Spleen (tissue), 11 donors: ENCODE results near the gene ARID3A. TPM values are rescaled to one million over a fixed set of nuclear protein-coding genes. Genes with fewer than 3 reads are reported as not detected.

Experiments used
- DNase-seq: peaks from one replicate; pipeline ENCODE4 v3.0.0-alpha.2; 2020
- H3K27ac ChIP-seq, 8 donors: fragments of 200-600 bp; sonication (generic) in 7 of 8; 1 replicate in 4 of 8; 2 replicates in 4 of 8; pipeline versions ENCODE4 v1.5.0 to v1.8.0; 2016 to 2021; ENCODE audit warnings: inconsistent platforms in 4 of 8, mild to moderate bottlenecking in 4 of 8, moderate library complexity in 1 of 8
- H3K27me3 ChIP-seq, 7 donors: fragments of 200-600 bp; sonication (generic) in 6 of 7; replicated peaks in 1 of 7; 1 replicate in 4 of 7; 2 replicates in 3 of 7; pipeline versions ENCODE4 v1.5.0 to v1.8.0; 2016 to 2021; ENCODE audit warnings: inconsistent platforms in 3 of 7, mild to moderate bottlenecking in 1 of 7
- H3K36me3 ChIP-seq, 6 donors: fragments of 200-600 bp; sonication (generic) in 5 of 6; 1 replicate in 4 of 6; 2 replicates in 2 of 6; pipeline versions ENCODE4 v1.5.0 to v1.8.0; 2016 to 2021; ENCODE audit warnings: inconsistent platforms in 2 of 6
- H3K4me1 ChIP-seq, 6 donors: fragments of 200-600 bp; sonication (generic) in 5 of 6; 1 replicate in 3 of 6; 2 replicates in 3 of 6; pipeline versions ENCODE4 v1.5.0 to v1.8.0; 2016 to 2021; ENCODE audit warnings: inconsistent platforms in 3 of 6
- H3K4me3 ChIP-seq, 8 donors: fragments of 200-600 bp; sonication (generic) in 7 of 8; 1 replicate in 4 of 8; 2 replicates in 4 of 8; pipeline versions ENCODE4 v1.5.0 to v1.8.0; 2016 to 2021; ENCODE audit warnings: inconsistent platforms in 4 of 8, mild to moderate bottlenecking in 4 of 8, moderate library complexity in 2 of 8
- H3K9me3 ChIP-seq, 8 donors: fragments of 200-600 bp; sonication (generic) in 7 of 8; 1 replicate in 4 of 8; 2 replicates in 4 of 8; pipeline versions ENCODE4 v1.5.0 to v1.8.0; 2016 to 2021; ENCODE audit warnings: inconsistent platforms in 4 of 8
- POLR2A ChIP-seq, 3 donors: fragments of 450-650 bp; IDR thresholded peaks; one replicate each; pipeline ENCODE4 v1.5.1; 2017; ENCODE audit warnings: antibody characterized with exemption in 3 of 3, mild to moderate bottlenecking in 1 of 3
- POLR2AphosphoS5 ChIP-seq, 3 donors: sonication (generic); formaldehyde crosslinking; IDR thresholded peaks; one replicate each; pipeline ENCODE4 v1.5.1; 2017; ENCODE audit warnings: antibody characterized with exemption in 3 of 3
- WGBS, 5 donors: extraction: QIAGEN DNeasy Blood & Tissue Kit in 3 of 5; methylation state at CpG; one replicate each; pipeline versions ENCODE4 v1.1.5 to v1.1.7; 2013 to 2018; 5-methylcytosine and 5-hydroxymethylcytosine counted together
- intact Hi-C: fragments of 100-400 bp; cut with DNase I; formaldehyde crosslinking; loops from one replicate; pipeline ENCODE4 v1.15.0; 2023; ENCODE audit warnings: low total_unique reads
- polyA plus RNA-seq, 3 donors: library from polyadenylated mRNA; stranded (reverse); fragments of 200-250 nt; gene quantifications; one replicate each; pipeline ENCODE4 v1.2.1, GENCODE V29; 2013
- total RNA-seq, 7 donors: library from RNA; depleted of rRNA in 3 of 7; stranded (reverse); fragments of >200 nt in 3 of 7; fragmentation: NEBNext Ultra II Directional in 4 of 7; extraction: Animal tissue kit (Norgen Biotek cat#: 25700) in 4 of 7; gene quantifications; one replicate each; pipeline versions ENCODE4 v1.1.0 to v1.2.1, GENCODE V29; 2016 to 2021
- TF ChIP-seq, protein P1 (sequence below), 11 experiments: fragments of 200-600 bp in 7 of 11; fragments of 450-650 bp in 4 of 11; sonication (generic) in 4 of 11; IDR thresholded peaks in 8 of 11; conservative IDR thresholded peaks in 3 of 11; 1 replicate in 7 of 11; 2 replicates in 4 of 11; pipeline versions ENCODE4 v1.4.0 to v1.8.0; 2016 to 2021; ENCODE audit warnings: antibody characterized with exemption in 11 of 11, inconsistent platforms in 4 of 11, mild to moderate bottlenecking in 1 of 11
- donor health status: healthy with polysubstance abuse.
- donor health status: DM: no; HTN: no; CAD: no; lungs with moderate emphysema.
- donor health status: DM: no; HTN: no; CAD: no.
- donor health status: Bipolar disorder and iron deficiency.
- donor health status: healthy.
- donor health status: DM: no; HTN: no; CAD: no.
- donor health status: DM: yes; HTN: yes; CAD: no.

ARID3A gene
- total and polyA plus RNA-seq, 10 donors, result 2.5 to 42.5 (median 17.7) TPM

DNA sequence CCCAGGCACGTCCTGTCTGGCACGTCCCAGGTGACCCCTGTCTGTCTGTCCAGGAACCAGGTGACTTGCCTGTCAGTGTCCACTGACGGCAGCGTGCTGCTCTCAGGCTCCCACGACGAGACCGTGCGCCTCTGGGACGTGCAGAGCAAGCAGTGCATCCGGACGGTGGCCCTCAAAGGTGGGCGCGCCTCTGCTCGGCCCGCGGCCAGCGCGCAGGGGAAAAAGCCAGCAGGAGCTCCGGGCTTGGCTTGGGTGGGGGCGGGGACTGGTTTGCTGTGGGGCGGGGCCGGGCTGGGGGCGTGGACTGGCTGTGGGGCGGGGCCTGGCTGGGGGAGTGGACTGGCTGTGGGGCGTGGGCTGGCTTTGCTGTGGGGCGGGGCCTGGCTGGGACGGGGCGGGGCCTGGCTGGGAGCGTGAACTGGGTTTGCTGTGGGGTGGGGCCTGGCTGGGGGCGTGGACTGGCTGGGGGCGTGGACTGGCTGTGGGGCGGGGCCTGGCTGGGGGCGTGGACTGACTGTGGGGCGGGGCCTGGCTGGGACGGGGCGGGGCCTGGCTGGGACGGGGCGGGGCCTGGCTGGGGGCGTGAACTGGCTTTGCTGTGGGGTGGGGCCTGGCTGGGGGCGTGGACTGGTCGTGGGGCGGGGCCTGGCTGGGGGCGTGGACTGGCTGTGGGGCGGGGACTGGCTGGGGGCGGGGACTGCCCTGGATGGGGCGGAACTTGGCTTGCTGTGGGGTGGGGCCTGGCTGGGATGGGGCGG, 65.5 kb downstream of the ARID3A start:
- TF ChIP-seq POLR2A (IDR thresholded peaks at IDR 0.05) (no peak), POLR2AphosphoS5 (IDR thresholded peaks at IDR 0.05) (no peak)
- TF ChIP-seq, protein P1, sequence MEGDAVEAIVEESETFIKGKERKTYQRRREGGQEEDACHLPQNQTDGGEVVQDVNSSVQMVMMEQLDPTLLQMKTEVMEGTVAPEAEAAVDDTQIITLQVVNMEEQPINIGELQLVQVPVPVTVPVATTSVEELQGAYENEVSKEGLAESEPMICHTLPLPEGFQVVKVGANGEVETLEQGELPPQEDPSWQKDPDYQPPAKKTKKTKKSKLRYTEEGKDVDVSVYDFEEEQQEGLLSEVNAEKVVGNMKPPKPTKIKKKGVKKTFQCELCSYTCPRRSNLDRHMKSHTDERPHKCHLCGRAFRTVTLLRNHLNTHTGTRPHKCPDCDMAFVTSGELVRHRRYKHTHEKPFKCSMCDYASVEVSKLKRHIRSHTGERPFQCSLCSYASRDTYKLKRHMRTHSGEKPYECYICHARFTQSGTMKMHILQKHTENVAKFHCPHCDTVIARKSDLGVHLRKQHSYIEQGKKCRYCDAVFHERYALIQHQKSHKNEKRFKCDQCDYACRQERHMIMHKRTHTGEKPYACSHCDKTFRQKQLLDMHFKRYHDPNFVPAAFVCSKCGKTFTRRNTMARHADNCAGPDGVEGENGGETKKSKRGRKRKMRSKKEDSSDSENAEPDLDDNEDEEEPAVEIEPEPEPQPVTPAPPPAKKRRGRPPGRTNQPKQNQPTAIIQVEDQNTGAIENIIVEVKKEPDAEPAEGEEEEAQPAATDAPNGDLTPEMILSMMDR (IDR thresholded peaks at IDR 0.05 in 8 of 11, conservative IDR thresholded peaks at IDR 0.05 in 3 of 11), result no peak
- H3K4me3 ChIP-seq, result no peak overlapping the region
- intact Hi-C loops, result no loop called here
- WGBS, 5 donors, result 69 to 91% (median 88%) methylated on average over 1 to 42 of the region's 47 CpGs
- no peak for DNase-seq
- H3K36me3 ChIP-seq, result peaks cover 0 to 88% (median 56%) of the 10 kb centered on the region in 6 donors
- H3K4me1 ChIP-seq, result peaks cover 0 to 17% (median 7%) of the 10 kb centered on the region in 6 donors
- no peak overlapping the region for H3K27ac ChIP-seq
- peaks cover 0 to 21% (median 12%) of the 10 kb centered on the region in 7 donors for H3K27me3 ChIP-seq
- no peaks in the 10 kb centered on the region for H3K9me3 ChIP-seq

DNA sequence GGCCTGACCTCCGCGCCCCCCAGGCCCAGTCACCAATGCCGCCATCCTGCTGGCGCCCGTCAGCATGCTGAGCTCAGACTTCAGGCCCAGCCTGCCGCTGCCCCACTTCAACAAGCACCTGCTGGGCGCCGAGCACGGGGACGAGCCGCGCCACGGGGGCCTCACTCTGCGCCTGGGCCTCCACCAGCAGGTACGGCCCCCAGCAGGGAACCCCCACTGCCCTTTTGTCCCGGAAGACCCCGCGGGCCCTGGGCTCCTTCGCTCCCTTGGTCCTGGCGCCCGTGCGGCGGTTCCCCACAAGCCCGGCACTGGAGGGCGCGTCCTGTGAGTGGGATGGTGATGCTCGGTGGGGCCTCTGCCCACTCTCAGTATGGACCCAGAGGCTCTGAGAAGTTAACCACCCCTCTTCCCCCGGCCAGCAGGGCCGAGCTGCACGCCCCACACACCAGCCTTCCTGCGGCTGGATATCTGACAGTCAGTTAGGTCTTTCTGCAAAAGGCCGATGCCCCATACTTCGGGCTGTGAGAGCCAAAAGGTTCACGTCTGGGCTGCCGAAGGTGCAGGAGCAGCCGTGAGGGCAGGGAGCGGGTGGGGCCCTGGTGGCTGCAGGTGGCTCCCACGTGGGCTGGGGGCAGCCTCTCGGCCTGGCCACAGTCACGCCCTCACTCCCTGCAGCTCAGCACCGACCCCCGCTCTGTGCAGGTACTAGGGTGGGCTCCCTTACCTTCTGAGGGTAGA, 66.3 kb downstream of the ARID3A start:
- H3K36me3 ChIP-seq, result peaks cover 0 to 80% (median 52%) of the 10 kb centered on the region in 6 donors
- intact Hi-C loops, result no loop called here

DNA sequence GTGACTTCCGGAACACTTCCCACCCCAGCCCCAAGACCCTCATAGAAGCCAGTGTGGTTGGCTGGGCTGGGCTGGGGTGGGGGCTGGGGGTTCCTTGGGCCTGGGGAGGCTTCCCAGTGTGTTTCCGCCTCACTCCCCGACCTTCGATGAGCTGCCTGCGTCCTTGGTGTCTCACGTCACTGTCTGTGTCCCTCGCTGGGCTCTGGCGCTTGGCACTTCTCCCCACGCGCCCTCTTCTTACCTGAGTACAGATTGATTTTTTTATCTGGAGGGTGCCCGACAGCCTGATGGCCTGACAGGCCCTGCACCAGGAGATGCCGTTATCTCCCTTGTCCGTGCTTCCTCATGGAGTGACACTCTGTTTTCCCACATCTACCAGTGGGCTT, 66.8 kb downstream of the ARID3A start:
- TF ChIP-seq, protein P1 (IDR thresholded peaks at IDR 0.05 in 8 of 11, conservative IDR thresholded peaks at IDR 0.05 in 3 of 11), result no peak
- TF ChIP-seq POLR2A (IDR thresholded peaks at IDR 0.05) (no peak), POLR2AphosphoS5 (IDR thresholded peaks at IDR 0.05) (no peak)
- DNase-seq, result no peak
- Histone ChIP-seq H3K36me3 (peaks cover 0 to 75% (median 50%) of the 10 kb centered on the region in 6 donors), H3K27me3 (peaks cover 0 to 34% (median 24%) of the 10 kb centered on the region in 7 donors), H3K4me1 (peaks cover 0 to 21% (median 13%) of the 10 kb centered on the region in 6 donors), H3K27ac (no peak overlapping the region), H3K4me3 (no peak overlapping the region), H3K9me3 (no peaks in the 10 kb centered on the region)
- intact Hi-C loops, result no loop called here
- 90 to 97% (median 93%) methylated on average over 13 of the region's 13 CpGs for WGBS, 5 donors

More for the DNA sequence above, 66.3 kb downstream of the ARID3A start:
- DNase-seq, result no peak
- Histone ChIP-seq H3K27ac (no peak overlapping the region), H3K9me3 (no peaks in the 10 kb centered on the region), H3K4me1 (peaks cover 0 to 21% (median 13%) of the 10 kb centered on the region in 6 donors), H3K4me3 (no peak overlapping the region), H3K27me3 (peaks cover 0 to 28% (median 18%) of the 10 kb centered on the region in 7 donors)
- TF ChIP-seq POLR2A (IDR thresholded peaks at IDR 0.05) (no peak), POLR2AphosphoS5 (IDR thresholded peaks at IDR 0.05) (no peak)
- TF ChIP-seq, protein P1 (IDR thresholded peaks at IDR 0.05 in 8 of 11, conservative IDR thresholded peaks at IDR 0.05 in 3 of 11), result no peak
- WGBS, 5 donors, result 94 to 96% (median 95%) methylated on average over 23 to 42 of the region's 42 CpGs

DNA sequence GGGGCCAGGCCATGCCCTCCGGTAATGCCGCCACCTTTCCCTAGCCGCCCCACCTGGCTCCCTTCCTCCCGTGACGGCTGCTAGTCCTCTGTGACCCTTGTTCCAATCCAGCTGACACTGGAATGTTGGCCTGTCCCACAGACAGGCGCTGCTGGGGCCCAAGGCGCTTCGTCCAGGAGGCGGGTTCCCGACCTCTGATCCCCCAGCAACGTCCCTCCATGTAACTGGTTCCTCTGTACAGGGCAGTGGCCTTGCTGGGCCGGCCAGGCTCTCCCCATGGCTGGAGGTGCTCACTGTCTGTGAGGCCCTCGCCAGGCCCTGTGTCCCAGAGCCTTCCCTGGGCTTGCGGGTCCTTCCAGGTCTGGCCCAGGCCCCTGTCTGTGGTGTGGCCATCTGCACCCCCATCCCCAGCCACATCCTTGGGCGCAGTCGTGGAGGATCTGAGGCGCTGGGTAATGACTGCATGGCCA, 67.6 kb downstream of the ARID3A start:
- peaks cover 0 to 41% (median 31%) of the 10 kb centered on the region in 7 donors for H3K27me3 ChIP-seq
- no peak for DNase-seq
- no peak overlapping the region for H3K4me3 ChIP-seq
- TF ChIP-seq, protein P1 (IDR thresholded peaks at IDR 0.05 in 8 of 11, conservative IDR thresholded peaks at IDR 0.05 in 3 of 11), result no peak
- TF ChIP-seq POLR2AphosphoS5 (IDR thresholded peaks at IDR 0.05), result peak in 1 of 3 donors; percentile 9
- peaks cover 0 to 21% (median 13%) of the 10 kb centered on the region in 6 donors for H3K4me1 ChIP-seq
- H3K9me3 ChIP-seq, result no peaks in the 10 kb centered on the region
- H3K27ac ChIP-seq, result no peak overlapping the region
- 91 to 95% (median 93%) methylated on average over 12 to 17 of the region's 17 CpGs for WGBS, 5 donors
- intact Hi-C loops, result no loop called here
- peaks cover 0 to 67% (median 46%) of the 10 kb centered on the region in 6 donors for H3K36me3 ChIP-seq
